ENCODE measurements around the gene SLC37A1. TPM values are rescaled to one million over a fixed set of nuclear protein-coding genes. Genes with fewer than 3 reads are reported as not detected.

The SLC37A1 gene
- total RNA-seq, 1 donor from 2014 or later = 21.6 TPM

- peaks cover 31% of the 10 kb centered on the region for H3K36me3 ChIP-seq
- H3K4me3 ChIP-seq = no peak overlapping the region
- H3K27ac ChIP-seq = no peak overlapping the region
- no peak for ATAC-seq
- DNase-seq = peak; percentile 60
- peaks cover 19% of the 10 kb centered on the region for H3K4me1 ChIP-seq
- no peaks in the 10 kb centered on the region for H3K9me3 ChIP-seq
- TF ChIP-seq CTCF (IDR thresholded peaks at IDR 0.05) = no peak
- intact Hi-C loops (cut with DNase I) = no loop called here
- H3K27me3 ChIP-seq = no peaks in the 10 kb centered on the region
Measured at GRCh38 chr21:42535602-42536171, 22.0 kb downstream of the SLC37A1 start.

- Histone ChIP-seq H3K27ac (no peak overlapping the region), H3K27me3 (no peaks in the 10 kb centered on the region), H3K4me1 (peaks cover 14% of the 10 kb centered on the region), H3K36me3 (peaks cover 31% of the 10 kb centered on the region), H3K9me3 (no peaks in the 10 kb centered on the region), H3K4me3 (no peak overlapping the region)
- no peak for TF ChIP-seq CTCF (IDR thresholded peaks at IDR 0.05)
- intact Hi-C loops (cut with DNase I) = no loop called here
- ATAC-seq = no peak
- no peak for DNase-seq
Measured at GRCh38 chr21:42536601-42537000, 22.9 kb downstream of the SLC37A1 start.

GRCh38 chr21:42537106-42537742 is 23.6 kb downstream of the SLC37A1 start:
- no peak overlapping the region for H3K27ac ChIP-seq
- intact Hi-C loops (cut with DNase I) = no loop called here
- H3K4me3 ChIP-seq = no peak overlapping the region
- H3K9me3 ChIP-seq = no peaks in the 10 kb centered on the region
- peaks cover 12% of the 10 kb centered on the region for H3K4me1 ChIP-seq
- DNase-seq = peak; percentile 44
- no peak for TF ChIP-seq CTCF (IDR thresholded peaks at IDR 0.05)
- peaks cover 36% of the 10 kb centered on the region for H3K36me3 ChIP-seq
- H3K27me3 ChIP-seq = no peaks in the 10 kb centered on the region
- ATAC-seq = no peak

- no peaks in the 10 kb centered on the region for H3K9me3 ChIP-seq
- peak overlapping the region; percentile 26 for H3K27ac ChIP-seq
- TF ChIP-seq CTCF (IDR thresholded peaks at IDR 0.05) = no peak
- H3K36me3 ChIP-seq = peaks cover 48% of the 10 kb centered on the region
- H3K27me3 ChIP-seq = no peaks in the 10 kb centered on the region
- ATAC-seq (no peak), DNase-seq (peak; percentile 39)
- intact Hi-C loops (cut with DNase I) = no loop called here
- no peak overlapping the region for H3K4me3 ChIP-seq
- peaks cover 5% of the 10 kb centered on the region for H3K4me1 ChIP-seq
Measured at GRCh38 chr21:42538479-42539275, 25.0 kb downstream of the SLC37A1 start.

- DNase-seq (peak; percentile 73), ATAC-seq (peak; percentile 46)
- TF ChIP-seq CTCF (IDR thresholded peaks at IDR 0.05) = no peak
- no peaks in the 10 kb centered on the region for H3K4me1 ChIP-seq
- peaks cover 55% of the 10 kb centered on the region for H3K36me3 ChIP-seq
- intact Hi-C loops (cut with DNase I) = no loop called here
- no peaks in the 10 kb centered on the region for H3K9me3 ChIP-seq
- no peak overlapping the region for H3K4me3 ChIP-seq
- H3K27me3 ChIP-seq = no peaks in the 10 kb centered on the region
- peak overlapping the region; percentile 26 for H3K27ac ChIP-seq
Measured at GRCh38 chr21:42539342-42539741, 25.7 kb downstream of the SLC37A1 start.

Measured in upper lobe of right lung (tissue), 1 donor.